Naive B cell (primary cell): ENCODE data around the gene TAP2. TPM values are rescaled to one million over a fixed set of nuclear protein-coding genes. Genes with fewer than 3 reads are reported as not detected.

Source experiments
- ATAC-seq, 2 donors: fragments of 150-1000 bp; cut with Tn5 transposase; 2 replicates each; pipeline ENCODE4 v1.10.0; 2021; ENCODE audit warnings: low read depth in 2 of 2, mild to moderate bottlenecking in 2 of 2, moderate library complexity in 2 of 2
- DNase-seq: peaks from one replicate; pipeline ENCODE4 v3.0.0; 2022
- H3K27ac Mint-ChIP-seq, 6 donors: one replicate each; pipeline ENCODE4 v1.8.0; 2020 to 2022; ENCODE audit warnings: mild to moderate bottlenecking in 6 of 6, mixed read lengths in 6 of 6, moderate library complexity in 5 of 6, inconsistent platforms in 2 of 6
- H3K27me3 Mint-ChIP-seq, 3 donors: one replicate each; pipeline ENCODE4 v1.8.0; 2021 to 2022; ENCODE audit warnings: mixed read lengths in 3 of 3, mild to moderate bottlenecking in 1 of 3
- H3K36me3 Mint-ChIP-seq, 2 donors: one replicate each; pipeline ENCODE4 v1.8.0; 2020 to 2022; ENCODE audit warnings: mixed read lengths in 2 of 2, inconsistent platforms in 1 of 2, mild to moderate bottlenecking in 1 of 2
- H3K4me1 Mint-ChIP-seq, 3 donors: one replicate each; pipeline ENCODE4 v1.8.0; 2020 to 2022; ENCODE audit warnings: mixed read lengths in 3 of 3, inconsistent platforms in 1 of 3, mild to moderate bottlenecking in 1 of 3, moderate library complexity in 1 of 3
- H3K4me3 Mint-ChIP-seq, 8 donors: one replicate each; pipeline ENCODE4 v1.8.0; 2020 to 2022; ENCODE audit warnings: mild to moderate bottlenecking in 8 of 8, mixed read lengths in 8 of 8, moderate library complexity in 8 of 8, inconsistent platforms in 2 of 8
- H3K9me3 Mint-ChIP-seq, 7 donors: one replicate each; pipeline ENCODE4 v1.8.0; 2020 to 2022; ENCODE audit warnings: mixed read lengths in 7 of 7, mild to moderate bottlenecking in 5 of 7, inconsistent platforms in 2 of 7, moderate library complexity in 1 of 7
- polyA plus RNA-seq, 6 donors: library from polyadenylated mRNA; unstranded; fragments of 300-500 nt; fragmentation: Illumina TruSeq; gene quantifications; one replicate each; pipeline ENCODE4 v1.2.3, GENCODE V29; 2021; ENCODE audit warnings: low read depth in 6 of 6

The TAP2 gene
- polyA plus RNA-seq, 6 donors from 2014 or later: 18.2 to 33.0 (median 25.4) TPM

GRCh38 chr6:32840604-32841246 lies 2.2 kb upstream of the TAP2 start:
- H3K36me3 Mint-ChIP-seq: peaks cover 37 to 55% of the 10 kb centered on the region in 2 donors
- H3K27me3 Mint-ChIP-seq: no peaks in the 10 kb centered on the region
- ATAC-seq (no peak), DNase-seq (peak; percentile 15)
- H3K4me3 Mint-ChIP-seq: peak overlapping the region; percentile 16 to 99 (median 84)
- peak overlapping the region; percentile 80 to 100 (median 90) for H3K27ac Mint-ChIP-seq
- no peaks in the 10 kb centered on the region for H3K9me3 Mint-ChIP-seq
- H3K4me1 Mint-ChIP-seq: peaks cover 72 to 76% (median 74%) of the 10 kb centered on the region in 3 donors

- Mint-ChIP-seq H3K9me3 (no peaks in the 10 kb centered on the region), H3K4me3 (peak overlapping the region in 7 of 8 donors; percentile 72 to 98 (median 94)), H3K27me3 (no peaks in the 10 kb centered on the region), H3K27ac (peak overlapping the region in 5 of 6 donors; percentile 81 to 100 (median 97)), H3K36me3 (peaks cover 26 to 61% of the 10 kb centered on the region in 2 donors), H3K4me1 (peaks cover 69 to 82% (median 78%) of the 10 kb centered on the region in 3 donors)
- DNase-seq (no peak), ATAC-seq (no peak)
Observed at GRCh38 chr6:32839356-32839755, 817 bp upstream of the TAP2 start.

DNA sequence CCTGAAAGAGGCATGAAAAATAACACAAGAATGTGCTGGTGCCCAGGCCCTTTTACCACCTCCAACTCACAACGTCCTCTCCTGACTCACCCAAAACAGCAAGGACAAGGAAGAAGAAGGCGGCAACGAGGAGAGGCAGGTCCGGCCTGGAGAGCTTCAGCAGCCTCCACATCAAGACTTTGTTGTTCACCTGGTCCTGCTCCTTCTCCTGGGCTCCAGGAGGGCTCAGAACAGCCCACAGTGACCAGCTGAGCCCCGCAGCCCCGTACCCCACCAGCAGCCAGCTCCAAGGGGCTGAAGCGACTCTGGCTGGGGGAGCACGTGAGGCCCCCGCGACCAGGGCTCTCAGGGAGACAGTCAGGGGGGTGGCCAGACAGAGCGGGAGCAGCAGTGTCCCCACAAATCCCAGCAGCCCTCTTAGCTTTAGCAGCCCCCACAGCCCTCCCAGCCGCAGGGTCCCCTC lies 857 bp downstream of the TAP2 start:
- ATAC-seq: no peak
- H3K27ac Mint-ChIP-seq: peak overlapping the region; percentile 8 to 100 (median 92)
- H3K4me1 Mint-ChIP-seq: peaks cover 71 to 89% (median 85%) of the 10 kb centered on the region in 3 donors
- peak overlapping the region; percentile 72 to 98 (median 94) for H3K4me3 Mint-ChIP-seq
- no peaks in the 10 kb centered on the region for H3K27me3 Mint-ChIP-seq
- DNase-seq: no peak
- H3K36me3 Mint-ChIP-seq: peaks cover 27 to 60% of the 10 kb centered on the region in 2 donors
- H3K9me3 Mint-ChIP-seq: no peaks in the 10 kb centered on the region

DNA sequence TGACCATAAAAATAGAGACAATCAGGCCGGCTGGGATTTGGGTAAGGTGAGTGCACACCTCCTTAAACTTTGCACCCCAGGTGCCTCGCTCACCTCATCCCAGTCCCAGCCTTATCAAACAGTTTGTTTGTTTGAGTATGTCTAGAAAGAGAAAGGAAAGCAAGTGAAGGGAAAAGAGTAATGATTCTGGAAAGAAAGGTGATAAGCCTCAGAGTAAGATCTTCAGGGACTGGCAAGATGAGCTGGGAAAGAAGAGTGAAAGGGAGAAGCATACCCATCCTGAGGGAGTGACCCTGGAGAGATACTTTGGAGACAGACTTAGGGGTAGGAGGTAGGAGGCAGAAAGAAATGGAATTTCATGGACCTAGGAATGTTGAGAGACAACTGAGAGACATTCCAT lies 1.7 kb downstream of the TAP2 start:
- no peaks in the 10 kb centered on the region for H3K9me3 Mint-ChIP-seq
- H3K27me3 Mint-ChIP-seq: no peaks in the 10 kb centered on the region
- peak overlapping the region; percentile 8 to 100 (median 92) for H3K27ac Mint-ChIP-seq
- ATAC-seq (no peak), DNase-seq (no peak)
- peak overlapping the region; percentile 72 to 98 (median 94) for H3K4me3 Mint-ChIP-seq
- H3K4me1 Mint-ChIP-seq: peaks cover 65 to 84% (median 84%) of the 10 kb centered on the region in 3 donors
- H3K36me3 Mint-ChIP-seq: peaks cover 21 to 57% of the 10 kb centered on the region in 2 donors

- Mint-ChIP-seq H3K36me3 (peaks cover 19 to 58% of the 10 kb centered on the region in 2 donors), H3K27ac (peak overlapping the region in 2 of 6 donors; percentile 48 to 77), H3K4me1 (peaks cover 61 to 82% (median 73%) of the 10 kb centered on the region in 3 donors), H3K4me3 (peak overlapping the region in 3 of 8 donors; percentile 55 to 89 (median 61)), H3K9me3 (no peaks in the 10 kb centered on the region), H3K27me3 (no peaks in the 10 kb centered on the region)
- DNase-seq (no peak), ATAC-seq (no peak)
Observed at GRCh38 chr6:32835167-32835893, 3.2 kb downstream of the TAP2 start.

- no peaks in the 10 kb centered on the region for H3K9me3 Mint-ChIP-seq
- no peaks in the 10 kb centered on the region for H3K27me3 Mint-ChIP-seq
- no peak overlapping the region for H3K4me3 Mint-ChIP-seq
- no peak for ATAC-seq
- peak overlapping the region in 3 of 6 donors; percentile 14 to 28 (median 22) for H3K27ac Mint-ChIP-seq
- H3K4me1 Mint-ChIP-seq: peaks cover 59 to 83% (median 62%) of the 10 kb centered on the region in 3 donors
- peaks cover 22 to 69% of the 10 kb centered on the region in 2 donors for H3K36me3 Mint-ChIP-seq
- DNase-seq: no peak
Observed at GRCh38 chr6:32833664-32834063, 4.9 kb downstream of the TAP2 start.

DNA sequence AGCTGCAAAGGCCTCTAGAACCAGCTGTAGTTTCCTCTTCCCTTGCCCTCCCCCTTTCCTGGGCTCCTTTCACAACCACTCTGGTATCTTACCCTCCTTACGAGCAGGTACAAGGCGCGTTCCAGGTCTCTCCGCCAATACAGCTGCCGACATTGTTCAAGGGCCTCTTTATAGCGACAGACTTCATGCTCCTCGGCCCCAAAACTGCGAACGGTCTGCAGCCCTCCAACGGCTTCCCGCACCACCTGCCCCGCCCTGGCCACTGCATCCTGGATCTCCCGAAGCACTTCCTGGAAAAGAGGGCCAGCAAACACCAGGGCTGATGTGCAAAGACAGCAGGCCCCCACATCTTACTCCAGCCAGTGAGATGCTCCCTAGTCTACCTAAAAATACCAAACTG lies 6.0 kb downstream of the TAP2 start:
- Mint-ChIP-seq H3K27me3 (no peaks in the 10 kb centered on the region), H3K36me3 (peaks cover 22 to 69% of the 10 kb centered on the region in 2 donors), H3K27ac (peak overlapping the region in 1 of 6 donors; percentile 51), H3K9me3 (no peaks in the 10 kb centered on the region), H3K4me3 (no peak overlapping the region), H3K4me1 (peaks cover 57 to 83% (median 60%) of the 10 kb centered on the region in 3 donors)
- DNase-seq (no peak), ATAC-seq (no peak)

- Mint-ChIP-seq H3K4me1 (peaks cover 43 to 71% (median 44%) of the 10 kb centered on the region in 3 donors), H3K27ac (peak overlapping the region in 3 of 6 donors; percentile 48 to 63 (median 55))
Observed at GRCh38 chr6:32830936-32831335, 7.6 kb downstream of the TAP2 start.

DNA sequence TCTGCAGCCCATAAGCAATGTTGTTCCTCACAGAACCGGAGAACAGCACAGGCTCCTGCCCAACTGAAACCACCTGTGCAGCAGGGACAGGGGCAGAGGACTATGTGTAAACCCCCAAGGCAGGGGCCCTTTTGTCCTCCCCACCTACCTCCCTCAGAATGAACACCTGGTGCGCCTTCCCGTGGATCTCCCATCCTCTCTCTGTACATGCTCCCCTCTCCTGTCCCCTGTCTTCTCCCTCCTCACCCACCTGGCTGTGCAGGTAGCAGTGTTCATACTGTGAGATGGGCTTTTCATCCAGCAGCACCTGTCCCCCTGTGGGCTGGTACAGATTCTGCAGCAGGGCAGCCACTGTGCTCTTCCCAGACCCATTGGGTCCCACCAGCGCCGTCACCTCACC lies 8.5 kb downstream of the TAP2 start:
- H3K36me3 Mint-ChIP-seq: peaks cover 15 to 49% of the 10 kb centered on the region in 2 donors
- H3K4me3 Mint-ChIP-seq: no peak overlapping the region
- no peaks in the 10 kb centered on the region for H3K27me3 Mint-ChIP-seq
- no peaks in the 10 kb centered on the region for H3K9me3 Mint-ChIP-seq
- peaks cover 34 to 62% (median 35%) of the 10 kb centered on the region in 3 donors for H3K4me1 Mint-ChIP-seq
- ATAC-seq (no peak), DNase-seq (no peak)
- peak overlapping the region in 2 of 6 donors; percentile 74 to 88 for H3K27ac Mint-ChIP-seq

More at GRCh38 chr6:32830936-32831335, 7.6 kb downstream of the TAP2 start:
- Mint-ChIP-seq H3K4me3 (peak overlapping the region in 1 of 8 donors; percentile 34), H3K9me3 (no peaks in the 10 kb centered on the region), H3K36me3 (peaks cover 20 to 58% of the 10 kb centered on the region in 2 donors), H3K27me3 (no peaks in the 10 kb centered on the region)
- ATAC-seq (no peak), DNase-seq (no peak)

DNA sequence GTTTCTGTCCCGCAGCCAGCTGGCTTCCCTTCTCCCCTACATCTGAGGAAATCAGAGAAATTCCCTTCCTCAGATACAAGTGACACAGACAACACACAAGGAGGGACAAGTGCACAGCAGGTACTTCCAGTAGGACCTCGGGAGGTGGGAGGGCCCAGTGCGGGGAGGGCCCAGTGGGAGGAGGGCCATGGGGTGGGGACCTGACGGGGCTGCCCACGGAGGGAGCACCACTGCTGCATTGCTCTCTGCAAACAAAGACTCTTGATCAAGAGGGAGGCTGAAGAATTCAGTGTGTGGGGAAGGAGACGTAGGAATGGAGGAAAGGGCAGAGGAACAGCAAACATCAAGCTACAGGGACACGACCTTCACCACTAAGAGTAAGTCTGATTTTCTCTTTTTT lies 9.0 kb downstream of the TAP2 start:
- peaks cover 29 to 57% (median 31%) of the 10 kb centered on the region in 3 donors for H3K4me1 Mint-ChIP-seq
- H3K4me3 Mint-ChIP-seq: no peak overlapping the region
- H3K36me3 Mint-ChIP-seq: peaks cover 15 to 44% of the 10 kb centered on the region in 2 donors
- no peaks in the 10 kb centered on the region for H3K27me3 Mint-ChIP-seq
- peak overlapping the region in 2 of 6 donors; percentile 48 to 72 for H3K27ac Mint-ChIP-seq
- ATAC-seq (no peak), DNase-seq (no peak)
- H3K9me3 Mint-ChIP-seq: no peaks in the 10 kb centered on the region

- H3K9me3 Mint-ChIP-seq: no peaks in the 10 kb centered on the region
- H3K27ac Mint-ChIP-seq: peak overlapping the region in 3 of 6 donors; percentile 14 to 26 (median 19)
- ATAC-seq: no peak
- no peak for DNase-seq
- no peak overlapping the region for H3K4me3 Mint-ChIP-seq
- H3K4me1 Mint-ChIP-seq: peaks cover 15 to 32% (median 15%) of the 10 kb centered on the region in 3 donors
- H3K27me3 Mint-ChIP-seq: no peaks in the 10 kb centered on the region
- peaks cover 5 to 33% of the 10 kb centered on the region in 2 donors for H3K36me3 Mint-ChIP-seq
Observed at GRCh38 chr6:32827025-32827424, 11.5 kb downstream of the TAP2 start.

- no peak overlapping the region for H3K4me3 Mint-ChIP-seq
- no peak for ATAC-seq
- H3K27ac Mint-ChIP-seq: peak overlapping the region in 1 of 6 donors; percentile 70
- H3K36me3 Mint-ChIP-seq: peaks cover 5 to 23% of the 10 kb centered on the region in 2 donors
- peaks cover 18 to 34% (median 22%) of the 10 kb centered on the region in 3 donors for H3K4me1 Mint-ChIP-seq
- no peaks in the 10 kb centered on the region for H3K9me3 Mint-ChIP-seq
- DNase-seq: no peak
- H3K27me3 Mint-ChIP-seq: no peaks in the 10 kb centered on the region
Observed at GRCh38 chr6:32825966-32826365, 12.6 kb downstream of the TAP2 start.

- no peak for DNase-seq
- peak overlapping the region in 5 of 6 donors; percentile 32 to 97 (median 96) for H3K27ac Mint-ChIP-seq
- H3K27me3 Mint-ChIP-seq: no peaks in the 10 kb centered on the region
- H3K4me1 Mint-ChIP-seq: peaks cover 54 to 63% (median 61%) of the 10 kb centered on the region in 3 donors
- peak overlapping the region in 5 of 8 donors; percentile 4 to 69 (median 47) for H3K4me3 Mint-ChIP-seq
- H3K36me3 Mint-ChIP-seq: peaks cover 4 to 8% of the 10 kb centered on the region in 2 donors
- peaks cover 0 to 6% (median 0%) of the 10 kb centered on the region in 7 donors for H3K9me3 Mint-ChIP-seq
- no peak for ATAC-seq
Observed at GRCh38 chr6:32819729-32820128, 18.8 kb downstream of the TAP2 start.
